ENCODE measurements around the gene TMEM74B. TPM values are rescaled to one million over a fixed set of nuclear protein-coding genes. Genes with fewer than 3 reads are reported as not detected.

Gene TMEM74B
- total and polyA plus RNA-seq, 9 of the 15 experiments (the other 6 are each of a cell fraction or from before 2014, with no cell fraction given) = 0.24 to 19.0 (median 7.5) TPM

GRCh38 chr20:1232286-1233111 is 47.7 kb upstream of the TMEM74B start:
- H3K4me2 ChIP-seq (ENCODE audit: insufficient read depth, low read length) = no peak overlapping the region
- intact Hi-C loops (cut with micrococcal nuclease) = no loop called here
- no peaks in the 10 kb centered on the region for H3K9me1 ChIP-seq (ENCODE audit: control insufficient read depth, insufficient read depth, low read length)
- no peak overlapping the region for H3K4me3 ChIP-seq
- no peak for DNase-seq (ENCODE audit: extremely low read depth in 1 of 4, low spot score in 3 of 4)
- no peak overlapping the region for H2AFZ ChIP-seq (ENCODE audit: low read depth, low read length)
- no peak overlapping the region for H3K27ac ChIP-seq (ENCODE audit: extremely low read depth, low read depth, low read length)
- H3K9me3 ChIP-seq (replicated peaks; ENCODE audit: control insufficient read depth, insufficient read depth, low read depth, low read length) = no peaks in the 10 kb centered on the region
- H3K27me3 ChIP-seq (ENCODE audit: control insufficient read depth in 2 of 2, insufficient read depth in 2 of 2, low read length in 2 of 2) = no peaks in the 10 kb centered on the region
- no peak for ATAC-seq
- 23% methylated on average over 3 of the region's 3 CpGs for WGBS (ENCODE audit: insufficient coverage, low coverage, missing lambda C conversion rate)
- ChIA-PET CTCF (ENCODE audit: low intra/inter-chr PET ratio) (no interaction called here), POLR2A (no interaction called here)
- no peaks in the 10 kb centered on the region for H3K36me3 ChIP-seq (ENCODE audit: control insufficient read depth, insufficient read depth, low read length)
- no peak for FAIRE-seq
- no peak overlapping the region for H3K9ac ChIP-seq (ENCODE audit: insufficient read depth in 1 of 2, low read depth in 2 of 2, low read length in 2 of 2)
- no peaks in the 10 kb centered on the region; the same call in 2 of the 3 replicates for H3K79me2 ChIP-seq (ENCODE audit: control insufficient read depth, insufficient read depth, low read length)
- in situ Hi-C loops (cut with MboI) = no loop called here
- peaks cover 4 to 10% of the 10 kb centered on the region in 2 experiments; a peak in 3 of 5 replicates for H3K4me1 ChIP-seq (replicated peaks in 1 of 2; ENCODE audit: control insufficient read depth in 2 of 2, insufficient read depth in 2 of 2, low read length in 2 of 2)
- no TSS peak for BruUV-seq (replicated peaks)
- no peaks in the 10 kb centered on the region for H4K20me1 ChIP-seq (replicated peaks; ENCODE audit: control insufficient read depth, insufficient read depth, low read length)
- TF ChIP-seq NFYB (IDR thresholded peaks at IDR 0.05; ENCODE audit: extremely low read depth, insufficient read length) (no peak), MEF2D (tag; conservative IDR thresholded peaks at IDR 0.05; ENCODE audit: low read depth) (no peak), SMARCC2 (IDR thresholded peaks at IDR 0.05; ENCODE audit: low read depth) (no peak), NEUROD1 (IDR thresholded peaks at IDR 0.05; ENCODE audit: borderline replicate concordance, low read depth, low read length, partially characterized antibody) (no peak), ZNF583 (CRISPR knock-in tag; IDR thresholded peaks at IDR 0.05) (no peak), ZBTB8A (IDR thresholded peaks at IDR 0.05; ENCODE audit: partially characterized antibody) (no peak), ZBTB1 (CRISPR knock-in tag; IDR thresholded peaks at IDR 0.05; ENCODE audit: borderline replicate concordance, low read depth) (no peak), CREM (IDR thresholded peaks at IDR 0.05; ENCODE audit: low read depth) (peak; percentile 31; the same call in 1 of the 2 replicates), NFXL1 (CRISPR knock-in tag; IDR thresholded peaks at IDR 0.05) (no peak), CHD4 (IDR thresholded peaks at IDR 0.05; ENCODE audit: insufficient read depth, insufficient replicate concordance, low read depth, low read length, poor library complexity, severe bottlenecking) (no peak), ZBTB34 (CRISPR knock-in tag; IDR thresholded peaks at IDR 0.05) (no peak), SMAD2 (IDR thresholded peaks at IDR 0.05; ENCODE audit: low read depth, low read length) (no peak), ZNF347 (CRISPR knock-in tag; IDR thresholded peaks at IDR 0.05; ENCODE audit: low read depth) (no peak), SAFB (IDR thresholded peaks at IDR 0.05; ENCODE audit: borderline replicate concordance, low read depth, low read length) (no peak), E2F1 (CRISPR knock-in tag; IDR thresholded peaks at IDR 0.05) (no peak), ZBTB5 (IDR thresholded peaks at IDR 0.05) (no peak), ERF (CRISPR knock-in tag; IDR thresholded peaks at IDR 0.05) (no peak), SIN3B (IDR thresholded peaks at IDR 0.05; ENCODE audit: low read depth) (no peak)

Measured in K562 (cell line).